Naive thymus-derived CD4-positive, alpha-beta T cell (primary cell): ENCODE results near the gene STAC3. TPM values are rescaled to one million over a fixed set of nuclear protein-coding genes. Genes with fewer than 3 reads are reported as not detected.

Experiments
- ATAC-seq: fragments of 150-1000 bp; cut with Tn5 transposase; 2 replicates; pipeline ENCODE4 v1.10.0; 2021; ENCODE audit warnings: mild to moderate bottlenecking, moderate library complexity
- CTCF ChIA-PET: fragments of 350-600 bp; sonication (Branson Sonifier 250); formaldehyde crosslinking; loops from one replicate; lab custom pipeline; 2021; ENCODE audit warnings: antibody characterized with exemption; lab: Charles Lee
- POLR2A ChIA-PET: fragments of 350-600 bp; sonication (Branson Sonifier 250); formaldehyde crosslinking; loops from one replicate; lab custom pipeline; 2021; ENCODE audit warnings: antibody characterized with exemption, inconsistent platforms; lab: Charles Lee
- DNase-seq, 9 donors: peaks; one replicate each; pipeline versions ENCODE4 v3.0.0 to v3.0.0-alpha.2; 2020 to 2022; ENCODE audit warnings: mixed read lengths in 1 of 9
- H3K27ac ChIP-seq: one replicate; pipeline ENCODE4 v1.7.0; 2013; ENCODE audit warnings: mild to moderate bottlenecking, low read depth, low read length, moderate library complexity
- H3K27me3 ChIP-seq, 2 donors: one replicate each; pipeline ENCODE4 v1.7.0; 2013; ENCODE audit warnings: low read length in 2 of 2, mild to moderate bottlenecking in 2 of 2, moderate library complexity in 2 of 2; ENCODE audit not compliant: control insufficient read depth in 2 of 2, insufficient read depth in 2 of 2
- H3K36me3 ChIP-seq, 3 experiments: 1 replicate in 2 of 3; 2 replicates in 1 of 3; pipeline ENCODE4 v1.7.0; 2013; ENCODE audit warnings: low read length in 3 of 3, mild to moderate bottlenecking in 3 of 3, moderate library complexity in 1 of 3; ENCODE audit not compliant: insufficient read depth in 3 of 3, control insufficient read depth in 2 of 3
- H3K4me1 ChIP-seq, 2 donors: one replicate each; pipeline ENCODE4 v1.7.0; 2013; ENCODE audit warnings: low read length in 2 of 2, mild to moderate bottlenecking in 2 of 2, moderate library complexity in 1 of 2; ENCODE audit not compliant: control insufficient read depth in 2 of 2, insufficient read depth in 2 of 2
- H3K4me3 ChIP-seq: 2 replicates; pipeline ENCODE4 v1.7.0; 2013; ENCODE audit warnings: mild to moderate bottlenecking, low read length
- H3K9me3 ChIP-seq, 3 experiments: 1 replicate in 2 of 3; 2 replicates in 1 of 3; pipeline ENCODE4 v1.7.0; 2013; ENCODE audit warnings: low read length in 3 of 3; ENCODE audit not compliant: control insufficient read depth in 2 of 3
- H3K27ac Mint-ChIP-seq, 9 donors: one replicate each; pipeline ENCODE4 v1.8.0; 2020 to 2022; ENCODE audit warnings: mixed read lengths in 9 of 9, mild to moderate bottlenecking in 8 of 9, moderate library complexity in 5 of 9, inconsistent platforms in 2 of 9
- H3K27me3 Mint-ChIP-seq, 5 donors: one replicate each; pipeline ENCODE4 v1.8.0; 2021 to 2022; ENCODE audit warnings: mixed read lengths in 5 of 5, mild to moderate bottlenecking in 1 of 5
- H3K36me3 Mint-ChIP-seq, 5 donors: one replicate each; pipeline ENCODE4 v1.8.0; 2020 to 2022; ENCODE audit warnings: mixed read lengths in 5 of 5, mild to moderate bottlenecking in 3 of 5, inconsistent platforms in 1 of 5
- H3K4me1 Mint-ChIP-seq, 7 donors: one replicate each; pipeline ENCODE4 v1.8.0; 2020 to 2022; ENCODE audit warnings: mixed read lengths in 7 of 7, mild to moderate bottlenecking in 3 of 7, inconsistent platforms in 1 of 7
- H3K4me3 Mint-ChIP-seq, 10 donors: one replicate each; pipeline ENCODE4 v1.8.0; 2020 to 2022; ENCODE audit warnings: mild to moderate bottlenecking in 10 of 10, mixed read lengths in 10 of 10, moderate library complexity in 6 of 10, inconsistent platforms in 2 of 10
- H3K9me3 Mint-ChIP-seq, 11 donors: one replicate each; pipeline ENCODE4 v1.8.0; 2020 to 2022; ENCODE audit warnings: mixed read lengths in 11 of 11, mild to moderate bottlenecking in 4 of 11, inconsistent platforms in 1 of 11, moderate library complexity in 1 of 11
- intact Hi-C, 2 donors: fragments of 100-400 bp; cut with micrococcal nuclease; formaldehyde crosslinking; loops; one replicate each; pipeline ENCODE4 v1.15.1; 2023
- polyA plus RNA-seq, 2 donors: library from polyadenylated mRNA; unstranded; fragments of 300-500 nt; fragmentation: Illumina TruSeq; gene quantifications; one replicate each; pipeline ENCODE4 v1.2.3, GENCODE V29; 2021
- total RNA-seq, 6 experiments: library from RNA in 5 of 6; stranded (reverse) in 5 of 6; gene quantifications; 1 replicate in 5 of 6; 2 replicates in 1 of 6; pipeline ENCODE4 v1.2.3 and lab custom pipeline; 2021 to 2026

The STAC3 gene
- total and polyA plus RNA-seq, 7 experiments from 2014 or later = 2.5 to 7.3 (median 5.6) TPM; not detected in 2

- ATAC-seq (no peak), DNase-seq (no peak)
- intact Hi-C loops = loop anchor here (5.0 to 10.0 kb wide), 6 partner anchors 130 to 382 kb away; partner anchors contain the start of genes NAB2 (in 1 of the 2), NEMP1 (in 1 of the 2), STAT6 (in 1 of the 2) and ZBTB39 (in 1 of the 2)
- peak overlapping the region in 1 of 9 donors; percentile 18 for H3K27ac Mint-ChIP-seq
- peaks cover 46 to 65% (median 50%) of the 10 kb centered on the region in 7 donors for H3K4me1 Mint-ChIP-seq
- peaks cover 7 to 18% of the 10 kb centered on the region in 2 donors for H3K27me3 ChIP-seq
- POLR2A ChIA-PET = interaction anchor here (0.6 to 7.7 kb wide), 6 partner anchors 15 to 569 kb away, joined by 3 to 79 read pairs (median 4); partner anchors contain the start of gene SHMT2
- peak overlapping the region; percentile 55 for H3K4me3 ChIP-seq
- no peaks in the 10 kb centered on the region for H3K9me3 ChIP-seq
- H3K4me1 ChIP-seq = peaks cover 45 to 61% of the 10 kb centered on the region in 2 donors
- H3K36me3 Mint-ChIP-seq = peaks cover 0 to 5% (median 4%) of the 10 kb centered on the region in 5 donors
- no peaks in the 10 kb centered on the region for H3K36me3 ChIP-seq
- H3K27me3 Mint-ChIP-seq = peaks cover 39 to 63% (median 48%) of the 10 kb centered on the region in 5 donors
- H3K4me3 Mint-ChIP-seq = peak overlapping the region; percentile 56 to 99 (median 84)
- no peaks in the 10 kb centered on the region for H3K9me3 Mint-ChIP-seq
- CTCF ChIA-PET = interaction anchor here (0.6 to 11.8 kb wide), 12 partner anchors 9 to 631 kb away, joined by 3 to 156 read pairs (median 4); partner anchors contain the start of genes NXPH4, SHMT2 and STAC3
- H3K27ac ChIP-seq = no peak overlapping the region
These were observed 8.7 kb downstream of the STAC3 start for GRCh38 chr12:57242329-57242690.

DNA sequence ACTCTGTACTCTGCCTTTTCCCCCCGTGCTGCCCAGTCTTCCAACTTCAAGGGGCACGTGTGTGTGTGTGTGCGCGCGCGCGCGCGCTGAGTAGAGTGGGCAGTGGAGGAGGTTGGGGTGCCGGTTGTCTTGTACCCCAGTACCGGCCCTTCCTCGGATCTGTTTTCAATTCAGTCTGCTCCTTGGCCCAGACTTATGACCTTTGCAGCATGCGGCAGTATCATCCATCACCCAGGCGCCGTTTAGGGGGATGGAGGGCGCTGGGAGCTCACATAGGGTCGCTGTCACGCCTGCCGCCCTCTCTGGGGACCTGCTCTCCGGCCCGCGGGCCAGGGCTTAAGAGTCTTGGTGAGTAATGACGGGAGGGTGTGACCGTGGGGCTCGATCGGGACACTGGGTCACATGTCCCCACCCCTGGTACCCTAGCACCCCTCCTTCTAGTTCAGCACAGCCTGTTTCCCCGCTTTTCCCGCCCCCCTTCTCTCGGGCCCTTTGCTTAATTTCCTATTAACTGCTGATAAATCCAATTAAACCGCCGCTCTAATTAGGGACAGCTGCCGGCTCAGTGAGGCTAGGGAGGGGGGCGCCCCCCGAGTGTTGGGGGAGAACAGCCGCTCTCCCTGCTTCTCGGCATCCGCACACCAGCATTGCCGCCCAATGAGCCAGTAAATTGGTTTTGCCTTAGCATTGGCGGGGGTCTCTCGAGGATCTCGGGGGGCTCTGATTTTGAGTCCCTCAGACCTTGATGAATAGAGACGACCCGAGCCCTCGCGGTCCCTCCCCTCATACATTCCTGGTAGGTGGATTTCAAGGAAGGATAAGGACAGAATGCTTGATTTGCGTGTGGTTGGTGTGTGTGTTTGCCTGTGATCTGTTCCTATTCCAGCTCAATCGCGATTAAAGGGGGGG lies 9.3 kb downstream of the STAC3 start:
- intact Hi-C loops = loop anchor here (5.0 to 10.0 kb wide), 6 partner anchors 129 to 383 kb away; partner anchors contain the start of genes NAB2 (in 1 of the 2), NEMP1 (in 1 of the 2), STAT6 (in 1 of the 2) and ZBTB39 (in 1 of the 2)
- H3K4me3 Mint-ChIP-seq = peak overlapping the region; percentile 39 to 99 (median 90)
- peaks cover 7 to 18% of the 10 kb centered on the region in 2 donors for H3K27me3 ChIP-seq

DNA sequence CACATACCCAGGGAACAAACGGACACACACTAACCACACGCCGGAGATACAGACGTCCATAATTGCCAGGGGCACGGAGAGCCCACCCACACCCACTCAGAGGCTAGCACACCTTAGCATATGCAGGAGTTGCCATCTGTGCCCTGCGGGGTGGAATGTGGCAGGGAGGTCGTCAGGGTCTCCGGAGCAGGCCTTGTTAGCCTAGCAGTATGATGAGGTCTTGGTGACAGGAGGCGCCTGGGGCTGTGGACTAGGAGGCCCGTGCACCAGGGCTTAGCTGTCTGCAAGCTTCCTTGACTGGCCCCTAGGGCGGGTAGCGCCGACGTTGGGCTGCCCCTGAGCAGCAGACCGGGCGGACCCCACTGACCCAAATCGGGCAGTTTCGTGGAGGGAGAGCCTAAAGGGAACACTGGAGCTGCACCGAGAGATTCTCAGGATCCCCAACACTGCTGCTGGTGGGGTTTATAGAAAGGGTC lies 10.0 kb downstream of the STAC3 start:
- Mint-ChIP-seq H3K4me1 (peaks cover 54 to 79% (median 59%) of the 10 kb centered on the region in 7 donors), H3K36me3 (no peaks in the 10 kb centered on the region), H3K27ac (peak overlapping the region in 7 of 9 donors; percentile 6 to 96 (median 89)), H3K9me3 (no peaks in the 10 kb centered on the region), H3K27me3 (peaks cover 50 to 75% (median 59%) of the 10 kb centered on the region in 5 donors), H3K4me3 (peak overlapping the region; percentile 87 to 99 (median 95))
- Histone ChIP-seq H3K27ac (no peak overlapping the region), H3K4me1 (peaks cover 45 to 71% of the 10 kb centered on the region in 2 donors), H3K27me3 (peaks cover 7 to 18% of the 10 kb centered on the region in 2 donors), H3K4me3 (peak overlapping the region; percentile 80), H3K36me3 (no peaks in the 10 kb centered on the region), H3K9me3 (no peaks in the 10 kb centered on the region)
- POLR2A ChIA-PET = interaction anchor here (0.6 to 7.7 kb wide), 4 partner anchors 14 to 612 kb away, joined by 3 to 79 read pairs (median 11); partner anchors contain the start of gene SHMT2
- CTCF ChIA-PET = interaction anchor here (1.1 to 11.8 kb wide), 3 partner anchors 14 to 58 kb away, joined by 3 to 156 read pairs (median 148); partner anchors contain the start of genes NXPH4 and SHMT2
- no peak for ATAC-seq
- intact Hi-C loops = loop anchor here (5.0 to 10.0 kb wide), 6 partner anchors 129 to 384 kb away; partner anchors contain the start of genes NAB2 (in 1 of the 2), NEMP1 (in 1 of the 2), STAT6 (in 1 of the 2) and ZBTB39 (in 1 of the 2)
- peak in 1 of 9 donors; percentile 13 for DNase-seq

More for the DNA sequence above, 9.3 kb downstream of the STAC3 start:
- Histone ChIP-seq H3K27ac (no peak overlapping the region), H3K4me3 (peak overlapping the region; percentile 80), H3K9me3 (no peaks in the 10 kb centered on the region), H3K36me3 (no peaks in the 10 kb centered on the region), H3K4me1 (peaks cover 45 to 67% of the 10 kb centered on the region in 2 donors)
- no peak for ATAC-seq
- peak overlapping the region in 3 of 9 donors; percentile 38 to 83 (median 76) for H3K27ac Mint-ChIP-seq
- ChIA-PET POLR2A (interaction anchor here (0.6 to 7.7 kb wide), 7 partner anchors 15 to 613 kb away, joined by 3 to 79 read pairs (median 4); partner anchors contain the start of gene SHMT2), CTCF (interaction anchor here (0.6 to 11.8 kb wide), 6 partner anchors 9 to 631 kb away, joined by 3 to 156 read pairs (median 6); partner anchors contain the start of genes NXPH4, SHMT2 and STAC3)
- no peaks in the 10 kb centered on the region for H3K9me3 Mint-ChIP-seq
- H3K36me3 Mint-ChIP-seq = peaks cover 0 to 2% (median 2%) of the 10 kb centered on the region in 5 donors
- peaks cover 53 to 72% (median 57%) of the 10 kb centered on the region in 7 donors for H3K4me1 Mint-ChIP-seq
- no peak for DNase-seq
- H3K27me3 Mint-ChIP-seq = peaks cover 45 to 68% (median 55%) of the 10 kb centered on the region in 5 donors

GRCh38 chr12:57240066-57240921 lies 10.7 kb downstream of the STAC3 start:
- Mint-ChIP-seq H3K36me3 (no peaks in the 10 kb centered on the region), H3K4me1 (peaks cover 54 to 79% (median 62%) of the 10 kb centered on the region in 7 donors), H3K27ac (peak overlapping the region; percentile 58 to 96 (median 89)), H3K27me3 (peaks cover 50 to 76% (median 61%) of the 10 kb centered on the region in 5 donors), H3K9me3 (no peaks in the 10 kb centered on the region), H3K4me3 (peak overlapping the region; percentile 87 to 99 (median 95))
- Histone ChIP-seq H3K27ac (peak overlapping the region; percentile 63), H3K27me3 (peaks cover 7 to 18% of the 10 kb centered on the region in 2 donors), H3K36me3 (peaks cover 0 to 1% (median 0%) of the 10 kb centered on the region in 3 experiments), H3K9me3 (no peaks in the 10 kb centered on the region), H3K4me1 (peaks cover 45 to 71% of the 10 kb centered on the region in 2 donors), H3K4me3 (peak overlapping the region; percentile 80)
- intact Hi-C loops = loop anchor here (5.0 to 10.0 kb wide), 6 partner anchors 128 to 385 kb away; partner anchors contain the start of genes NAB2 (in 1 of the 2), NEMP1 (in 1 of the 2), STAT6 (in 1 of the 2) and ZBTB39 (in 1 of the 2)
- ATAC-seq (peak; percentile 72), DNase-seq (peak; percentile 58 to 82 (median 75))
- POLR2A ChIA-PET = interaction anchor here (0.6 to 7.7 kb wide), 3 partner anchors 13 to 217 kb away, joined by 3 to 79 read pairs (median 23); partner anchors contain the start of gene SHMT2
- CTCF ChIA-PET = interaction anchor here (0.6 to 11.8 kb wide), 7 partner anchors 13 to 601 kb away, joined by 3 to 156 read pairs (median 3); partner anchors contain the start of genes NXPH4 and SHMT2

GRCh38 chr12:57239587-57240065 lies 11.4 kb downstream of the STAC3 start:
- H3K27me3 ChIP-seq = peaks cover 7 to 18% of the 10 kb centered on the region in 2 donors
- intact Hi-C loops = loop anchor here (1.0 to 10.0 kb wide), 11 partner anchors 10 to 385 kb away; partner anchors contain the start of genes SHMT2 (in 2 of the 2), LRP1 (in 1 of the 2), NAB2 (in 1 of the 2) and NEMP1 (in 1 of the 2)
- H3K36me3 ChIP-seq = peaks cover 0 to 8% (median 0%) of the 10 kb centered on the region in 3 experiments
- Mint-ChIP-seq H3K4me1 (peaks cover 54 to 79% (median 63%) of the 10 kb centered on the region in 7 donors), H3K27me3 (peaks cover 50 to 76% (median 61%) of the 10 kb centered on the region in 5 donors), H3K27ac (peak overlapping the region in 8 of 9 donors; percentile 12 to 83 (median 60)), H3K36me3 (peaks cover 0 to under 1% (median under 1%) of the 10 kb centered on the region in 5 donors), H3K9me3 (no peaks in the 10 kb centered on the region), H3K4me3 (peak overlapping the region; percentile 87 to 99 (median 95))
- ChIA-PET CTCF (interaction anchor here (0.6 to 11.8 kb wide), 7 partner anchors 13 to 600 kb away, joined by 3 to 156 read pairs (median 3); partner anchors contain the start of genes NXPH4 and SHMT2), POLR2A (interaction anchor here (3.5 to 7.7 kb wide), 2 partner anchors 13 to 26 kb away, joined by 23 to 79 read pairs; partner anchors contain the start of gene SHMT2)
- no peaks in the 10 kb centered on the region for H3K9me3 ChIP-seq
- peak overlapping the region; percentile 80 for H3K4me3 ChIP-seq
- peak overlapping the region; percentile 22 for H3K27ac ChIP-seq
- H3K4me1 ChIP-seq = peaks cover 45 to 71% of the 10 kb centered on the region in 2 donors
- peak; percentile 0 for ATAC-seq
- DNase-seq = no peak
